Measurements from ENCODE around the gene FUBP1. TPM values are rescaled to one million over a fixed set of nuclear protein-coding genes. Genes with fewer than 3 reads are reported as not detected.
"Not testable (repeated sequence)": the region's sequence is repeated elsewhere in the genome, so short reads cannot be mapped to it uniquely, and the experiment has no call there.

Gene FUBP1
- total RNA-seq, 1 donor from 2014 or later, result 74.8 TPM

- no peak for DNase-seq (ENCODE audit: low read depth in 2 of 2)
Observed at GRCh38 chr1:77945345-77945744, 33.5 kb downstream of the FUBP1 start.

- no peak for DNase-seq (ENCODE audit: low read depth in 2 of 2)
Observed at GRCh38 chr1:77942400-77943140, 36.3 kb downstream of the FUBP1 start.

GRCh38 chr1:77940921-77941570 lies 37.8 kb downstream of the FUBP1 start:
- no peak for DNase-seq (ENCODE audit: low read depth in 2 of 2)

- DNase-seq (ENCODE audit: low read depth in 2 of 2), result no peak
Observed at GRCh38 chr1:77938651-77939050, 40.2 kb downstream of the FUBP1 start.

GRCh38 chr1:77929806-77930205 lies 49.1 kb downstream of the FUBP1 start:
- peak in 1 of 2 donors; percentile 43 for DNase-seq (ENCODE audit: low read depth in 2 of 2)

- DNase-seq (ENCODE audit: low read depth in 2 of 2), result no peak
Observed at GRCh38 chr1:77927414-77927813, 51.5 kb downstream of the FUBP1 start.

- DNase-seq (ENCODE audit: low read depth in 2 of 2), result no peak
Observed at GRCh38 chr1:77926561-77927357, 52.1 kb downstream of the FUBP1 start.

GRCh38 chr1:77925956-77926355 lies 52.9 kb downstream of the FUBP1 start:
- no peak for DNase-seq (ENCODE audit: low read depth in 2 of 2)

- DNase-seq (ENCODE audit: low read depth in 2 of 2), result no peak
Observed at GRCh38 chr1:77925518-77925917, 53.4 kb downstream of the FUBP1 start.

GRCh38 chr1:77918918-77919317 lies 60.0 kb downstream of the FUBP1 start:
- DNase-seq (ENCODE audit: low read depth in 2 of 2), result not testable (repeated sequence)

GRCh38 chr1:77910116-77910515 lies 68.8 kb downstream of the FUBP1 start:
- DNase-seq (ENCODE audit: low read depth in 2 of 2), result no peak

- DNase-seq (ENCODE audit: low read depth in 2 of 2), result no peak
Observed at GRCh38 chr1:77906624-77907023, 72.2 kb downstream of the FUBP1 start.

GRCh38 chr1:77906019-77906545 lies 72.8 kb downstream of the FUBP1 start:
- no peak for DNase-seq (ENCODE audit: low read depth in 2 of 2)

- no peak for DNase-seq (ENCODE audit: low read depth in 2 of 2)
Observed at GRCh38 chr1:77905603-77906002, 73.3 kb downstream of the FUBP1 start.

GRCh38 chr1:77900687-77901293 lies 78.1 kb downstream of the FUBP1 start:
- peak; percentile 79 to 84 for DNase-seq (ENCODE audit: low read depth in 2 of 2)

- peak; percentile 19 to 22 for DNase-seq (ENCODE audit: low read depth in 2 of 2)
Observed at GRCh38 chr1:77899647-77900320, 79.1 kb downstream of the FUBP1 start.

Other genes with a start within 250 kb of the FUBP1 start
- gene USP33, start 219.2 kb downstream of the FUBP1 start, total RNA-seq, result 59.1 and 123 TPM in 2 replicates
- 8.1 and 20.8 TPM in 2 replicates for gene MIGA1, start 199.4 kb downstream of the FUBP1 start, total RNA-seq
- 1.3 and 6.3 TPM in 2 replicates for gene NEXN, start 90.4 kb downstream of the FUBP1 start, total RNA-seq
- 156 and 267 TPM in 2 replicates for gene DNAJB4, start 25.9 kb upstream of the FUBP1 start, total RNA-seq
- gene GIPC2, start 66.9 kb upstream of the FUBP1 start, total RNA-seq, result 25.3 and 32.3 TPM in 2 replicates